ENCODE results near the gene SSBP4.
A peak's percentile ranks its signal among the peaks of the same experiment; 100 is the strongest.

Gene SSBP4

DNA sequence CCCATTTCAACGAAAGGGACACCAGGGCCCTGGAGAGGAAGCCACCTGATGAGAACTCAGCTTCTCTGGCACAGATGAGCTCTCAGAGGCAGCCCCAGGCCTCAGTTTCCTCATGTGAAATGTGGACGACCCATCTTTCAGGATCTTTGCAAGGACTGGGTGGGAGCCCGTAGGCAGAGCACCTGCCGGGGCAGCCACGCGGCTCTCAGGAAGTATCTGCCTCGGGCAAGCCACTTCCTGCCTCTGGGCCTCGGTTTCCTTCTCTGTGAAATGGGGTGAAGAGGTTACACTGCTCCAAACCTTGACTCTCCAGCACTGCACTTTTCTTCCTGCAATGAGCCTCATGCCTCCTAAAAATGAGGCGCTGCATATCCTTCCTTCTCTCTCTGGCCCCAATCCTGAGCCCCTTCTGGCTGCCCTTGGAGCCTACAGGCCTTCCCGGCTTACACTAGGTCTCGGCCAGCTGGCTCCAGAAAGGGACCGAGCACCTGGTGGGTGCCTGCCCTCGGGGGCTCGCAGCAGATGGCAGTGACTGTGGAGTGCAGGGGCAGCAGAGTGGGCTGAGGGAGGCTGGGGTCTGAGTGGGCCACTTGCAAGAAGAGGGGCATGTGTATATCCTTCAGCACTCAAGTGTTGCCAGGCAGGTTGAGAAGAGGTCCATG lies 3.5 kb downstream of the SSBP4 start:
- DNase-seq = no peak

DNA sequence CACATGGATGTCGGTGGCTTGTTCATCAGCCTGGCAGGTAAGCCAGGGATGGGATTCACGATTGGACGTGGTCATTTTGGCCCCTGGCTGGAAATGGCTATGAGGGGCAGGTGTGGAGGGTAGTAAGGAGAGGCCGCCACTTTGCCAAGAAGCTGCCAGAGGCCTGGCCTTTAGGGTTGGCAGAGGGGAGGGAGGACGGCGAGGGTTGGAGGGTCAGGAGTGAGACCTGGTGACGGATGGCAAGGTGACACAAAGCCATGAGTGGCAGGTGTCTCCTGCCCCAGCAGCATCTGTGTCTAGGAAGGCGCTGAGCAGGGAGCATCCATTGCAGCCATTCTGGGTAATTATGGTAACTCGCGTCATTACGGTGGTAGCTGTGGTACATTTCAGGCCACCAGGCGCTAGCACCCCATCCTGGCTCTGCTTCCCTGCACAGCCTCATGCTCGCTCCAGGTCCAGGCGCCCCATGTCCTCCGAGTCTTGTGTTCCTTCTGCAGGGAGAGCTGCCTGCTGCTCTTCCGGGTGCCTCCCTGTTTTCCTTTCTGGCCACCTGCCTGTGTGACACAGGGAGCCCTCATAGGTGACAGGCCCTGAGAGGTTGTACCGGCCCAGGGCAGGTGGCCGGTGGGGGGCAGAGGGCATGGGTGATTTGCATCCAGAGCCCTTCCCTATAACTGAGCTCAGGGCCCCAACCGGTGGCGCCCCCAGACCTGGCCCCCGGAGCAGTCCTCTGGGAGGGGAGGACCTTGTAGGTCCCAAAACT lies 4.2 kb downstream of the SSBP4 start:
- no peak for DNase-seq

DNA sequence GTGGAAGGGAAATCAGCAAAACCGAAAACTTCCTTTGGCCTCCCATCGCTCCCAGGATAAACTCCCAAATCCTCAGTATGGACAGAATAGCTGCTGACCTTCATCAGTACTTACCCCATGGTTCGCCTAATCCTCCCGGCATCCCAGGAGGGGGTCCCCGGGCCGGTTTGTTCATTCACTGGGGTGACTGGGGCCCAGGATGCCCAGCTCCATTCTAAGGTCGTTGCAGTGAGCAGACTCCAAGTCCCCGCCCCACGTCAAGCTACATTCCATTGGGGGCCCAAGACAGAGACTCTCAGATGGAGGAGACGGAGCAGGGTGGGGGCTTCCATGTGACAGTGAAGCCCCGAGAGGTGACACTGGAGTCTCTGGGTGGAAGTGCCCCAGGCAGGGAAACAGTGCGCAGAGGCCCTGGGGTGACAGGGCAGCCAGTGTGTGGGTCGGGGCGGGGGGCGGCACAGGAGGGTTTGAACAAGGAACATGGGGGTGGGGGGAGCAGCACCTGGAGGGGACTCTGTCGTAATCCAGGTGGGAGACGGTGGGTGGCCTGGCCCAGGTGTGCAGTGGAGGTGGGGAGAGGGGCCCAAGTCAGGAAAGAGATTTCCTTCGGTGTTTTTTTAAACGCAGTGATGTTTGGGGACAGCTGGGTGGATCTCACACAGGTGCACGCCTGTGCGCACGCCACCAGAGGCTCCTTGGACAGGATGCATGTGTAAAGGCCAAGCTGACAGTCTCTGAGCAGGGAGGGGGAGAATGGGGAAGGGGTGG lies 5.1 kb downstream of the SSBP4 start:
- DNase-seq = no peak

DNA sequence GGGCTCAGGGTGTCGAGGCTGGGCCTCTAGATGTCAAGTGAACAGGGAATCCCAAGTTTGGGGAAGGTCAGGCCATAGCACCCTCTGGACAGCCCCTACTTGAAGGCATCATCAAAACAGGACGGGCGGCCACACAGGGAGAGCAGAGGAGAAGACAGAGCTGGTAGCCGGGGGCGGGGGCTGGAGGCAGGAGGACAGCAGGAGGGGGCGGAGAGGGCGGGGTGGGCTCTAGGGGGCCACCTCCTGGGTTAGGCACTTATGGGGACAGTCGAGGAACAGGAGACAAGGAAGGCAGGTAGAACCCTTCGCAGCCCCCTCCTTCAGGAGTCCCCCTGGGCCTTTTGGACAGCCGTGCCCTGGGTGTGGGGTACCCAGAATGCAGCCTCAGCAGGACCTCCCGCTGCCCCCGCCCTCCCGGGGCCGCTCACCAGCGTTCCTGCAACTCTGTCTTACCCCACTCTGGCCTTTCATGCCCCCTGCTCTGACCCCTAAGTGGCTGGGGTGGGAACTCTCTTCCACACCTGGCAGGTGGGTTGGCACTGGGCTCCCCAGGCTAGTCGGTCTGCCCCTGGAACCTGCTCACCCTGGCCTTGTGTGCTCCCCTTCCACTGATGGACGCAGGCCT lies 5.8 kb downstream of the SSBP4 start:
- DNase-seq = no peak

DNA sequence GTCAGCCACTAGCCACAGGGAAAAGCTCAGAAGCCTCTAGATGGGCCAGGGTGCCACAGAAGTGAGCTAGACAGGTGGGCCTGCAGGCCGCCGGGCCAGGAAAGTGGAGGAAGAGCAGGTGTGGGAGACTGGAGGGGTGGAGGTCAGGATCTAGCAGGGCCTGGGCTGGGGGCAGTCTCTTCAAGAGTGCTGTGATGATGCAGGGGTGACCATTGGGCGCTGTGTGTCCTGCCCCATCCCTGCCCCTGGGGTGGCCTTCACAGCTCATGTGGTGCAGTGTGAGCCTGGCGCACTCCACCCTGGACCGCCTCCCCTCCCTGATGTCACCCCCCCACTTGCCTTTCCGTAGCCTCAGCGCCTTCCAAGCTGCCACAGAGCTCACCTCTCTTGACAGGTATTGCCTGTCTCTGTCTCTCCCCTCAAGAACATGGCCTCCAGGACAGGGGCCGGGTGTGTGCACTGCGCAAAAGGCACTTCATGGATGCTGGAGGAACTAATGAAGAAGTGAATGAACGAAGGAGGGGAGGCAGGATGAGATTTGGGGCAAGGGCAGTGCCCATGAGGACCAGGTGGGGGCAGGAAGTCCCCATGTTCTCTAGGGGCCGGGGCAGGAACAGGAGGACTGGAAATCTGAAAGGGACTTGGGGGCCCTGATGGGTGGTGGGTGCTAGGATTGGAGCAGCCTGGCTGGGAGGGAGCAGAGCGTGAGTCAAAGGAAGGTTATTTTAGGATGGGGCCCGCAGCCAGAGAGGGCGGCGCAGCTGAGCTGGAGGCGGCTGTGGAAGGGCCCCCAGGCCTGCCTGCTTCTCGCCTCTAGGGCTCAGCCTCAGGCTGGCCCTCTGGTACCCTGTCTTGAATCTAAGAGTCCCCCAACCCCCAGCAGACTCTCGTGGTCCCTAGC lies 6.6 kb downstream of the SSBP4 start:
- DNase-seq = no peak

DNA sequence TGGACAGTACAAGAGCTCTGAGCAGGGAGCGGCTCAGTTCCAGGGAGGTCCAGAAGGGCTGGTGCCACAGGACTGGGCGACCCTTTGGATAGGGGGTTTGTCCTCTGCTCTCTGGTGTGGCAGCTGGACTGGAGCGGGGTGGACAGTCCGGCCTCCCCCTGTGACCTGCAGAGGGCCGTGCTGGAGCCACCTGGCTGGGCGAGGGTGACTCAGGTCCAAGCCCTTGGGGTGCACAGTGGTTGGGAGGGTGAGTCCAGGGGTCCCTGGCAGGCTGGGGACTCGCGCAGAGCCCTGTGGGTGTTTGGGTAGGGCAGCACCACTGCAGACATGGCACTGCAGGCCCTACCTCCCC lies 7.2 kb downstream of the SSBP4 start:
- no peak for DNase-seq

DNA sequence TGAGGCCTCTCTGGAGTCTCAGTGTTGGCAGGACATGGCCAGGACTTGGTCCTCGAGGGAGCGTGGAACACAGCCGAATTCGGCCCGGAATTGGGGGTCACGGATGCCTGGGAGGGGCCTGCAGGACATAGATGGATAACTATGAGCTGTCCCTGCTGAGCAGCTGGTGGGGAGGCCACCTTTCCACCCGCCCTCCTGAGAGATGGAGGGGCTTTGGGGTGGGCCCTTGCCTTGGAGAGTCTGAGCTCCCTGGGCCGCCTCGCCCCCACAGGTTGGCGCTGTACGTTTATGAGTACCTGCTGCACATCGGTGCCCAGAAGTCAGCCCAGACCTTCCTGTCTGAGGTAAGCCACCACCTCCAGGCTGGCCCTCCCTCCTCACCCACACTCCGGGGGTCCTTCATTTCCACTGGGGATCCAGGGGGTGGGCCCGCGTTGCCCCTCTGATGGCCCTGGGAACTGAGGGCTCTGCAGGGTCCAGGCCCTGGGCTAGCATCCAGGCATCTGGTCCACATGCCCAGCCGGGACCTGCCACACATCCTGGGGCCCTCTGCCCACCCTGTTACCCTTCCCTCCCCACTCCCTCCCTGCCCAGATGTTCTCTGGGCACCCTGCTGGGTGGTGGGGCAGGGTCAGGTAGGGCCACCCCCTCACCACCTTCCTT lies 8.0 kb downstream of the SSBP4 start:
- no peak for DNase-seq

DNA sequence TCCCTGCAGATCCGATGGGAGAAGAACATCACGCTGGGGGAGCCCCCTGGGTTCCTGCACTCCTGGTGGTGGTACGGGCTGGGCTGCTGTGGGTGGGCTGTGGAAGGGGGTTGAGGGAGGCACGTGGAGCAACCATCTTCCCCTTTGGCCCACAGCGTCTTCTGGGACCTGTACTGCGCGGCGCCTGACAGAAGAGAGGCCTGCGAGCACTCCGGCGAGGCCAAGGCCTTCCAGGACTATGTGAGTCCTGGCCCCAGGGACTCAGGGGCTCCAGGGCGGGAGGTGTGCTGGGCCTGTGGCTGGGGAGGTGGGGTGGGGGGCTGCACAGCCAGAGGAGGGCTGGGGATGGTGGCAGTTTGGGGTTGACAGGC lies 8.5 kb downstream of the SSBP4 start:
- no peak for DNase-seq

DNA sequence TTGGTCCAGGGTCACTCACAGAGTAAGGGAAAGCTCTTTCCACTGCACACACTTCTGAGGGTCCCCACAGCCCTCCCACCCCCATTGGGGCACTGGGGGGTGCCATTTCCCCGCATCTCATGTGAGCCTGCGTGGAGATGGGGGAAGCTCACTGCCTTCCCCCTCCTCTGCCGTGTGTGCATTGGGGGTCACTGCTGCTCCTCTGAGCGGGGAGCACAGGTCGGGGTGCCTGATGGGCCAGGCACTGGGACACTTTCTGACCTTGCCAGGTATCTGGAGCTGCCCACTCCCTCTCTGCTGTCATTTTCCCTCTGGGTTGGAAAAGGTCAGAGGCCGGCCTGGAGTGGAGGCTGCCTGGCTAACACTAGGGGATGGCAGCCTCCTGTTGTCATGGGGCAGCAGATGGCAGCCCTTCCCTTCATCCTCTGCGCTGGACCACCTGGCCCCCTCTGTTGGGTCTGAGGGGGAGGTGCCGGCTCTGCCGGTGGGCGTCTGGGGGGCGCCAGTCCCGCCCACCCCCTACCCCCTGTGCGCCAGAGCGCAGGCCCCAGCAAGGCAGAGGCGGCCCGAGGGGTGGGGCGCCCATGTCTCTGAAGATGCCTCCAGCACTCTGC lies 9.1 kb downstream of the SSBP4 start:
- no peak for DNase-seq

DNA sequence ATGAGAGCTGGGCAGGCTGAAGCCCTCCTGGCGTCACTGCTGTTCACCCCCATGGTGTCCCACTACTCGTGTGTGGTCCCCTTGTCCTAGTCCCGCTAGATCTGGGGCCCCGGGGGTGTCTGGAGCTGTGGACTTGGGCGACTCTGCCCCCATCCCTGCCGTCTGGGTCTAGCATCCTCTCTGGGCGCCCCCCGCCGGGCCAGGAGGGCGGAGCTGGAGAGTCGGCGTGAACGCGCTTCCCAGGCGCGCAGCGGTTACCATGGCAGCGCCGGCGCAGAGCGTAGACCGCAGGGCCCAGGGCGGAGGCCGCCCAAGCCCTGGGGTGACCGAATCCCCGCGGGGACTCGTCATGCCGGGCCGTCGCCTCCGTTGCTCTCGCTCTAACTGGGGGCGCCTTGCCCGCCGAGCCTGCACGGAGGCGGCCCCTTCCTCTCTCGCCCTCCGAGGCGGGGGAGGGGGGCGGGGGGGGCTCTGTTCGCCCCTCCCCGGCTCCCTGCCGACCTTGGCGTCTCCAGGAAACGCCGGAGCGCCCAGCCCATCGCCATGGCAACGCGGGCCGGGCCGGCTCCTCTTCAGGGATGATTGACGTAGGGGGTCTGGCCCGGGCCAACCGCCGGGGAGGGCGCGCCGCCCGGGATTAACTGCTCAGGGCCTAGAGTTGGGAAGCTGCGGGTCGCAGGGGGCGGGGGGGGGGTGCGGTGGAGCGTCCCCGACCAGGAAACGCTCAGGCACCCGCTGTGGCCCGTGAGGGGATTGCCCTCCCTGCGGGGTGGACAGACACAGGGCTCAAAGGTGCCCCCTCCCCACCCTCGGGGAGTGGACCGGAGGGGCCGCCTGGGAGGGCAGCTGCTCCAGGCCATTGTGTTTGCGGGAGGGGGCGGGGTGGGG lies 9.8 kb downstream of the SSBP4 start:
- peak; percentile 65 to 73 for DNase-seq

DNA sequence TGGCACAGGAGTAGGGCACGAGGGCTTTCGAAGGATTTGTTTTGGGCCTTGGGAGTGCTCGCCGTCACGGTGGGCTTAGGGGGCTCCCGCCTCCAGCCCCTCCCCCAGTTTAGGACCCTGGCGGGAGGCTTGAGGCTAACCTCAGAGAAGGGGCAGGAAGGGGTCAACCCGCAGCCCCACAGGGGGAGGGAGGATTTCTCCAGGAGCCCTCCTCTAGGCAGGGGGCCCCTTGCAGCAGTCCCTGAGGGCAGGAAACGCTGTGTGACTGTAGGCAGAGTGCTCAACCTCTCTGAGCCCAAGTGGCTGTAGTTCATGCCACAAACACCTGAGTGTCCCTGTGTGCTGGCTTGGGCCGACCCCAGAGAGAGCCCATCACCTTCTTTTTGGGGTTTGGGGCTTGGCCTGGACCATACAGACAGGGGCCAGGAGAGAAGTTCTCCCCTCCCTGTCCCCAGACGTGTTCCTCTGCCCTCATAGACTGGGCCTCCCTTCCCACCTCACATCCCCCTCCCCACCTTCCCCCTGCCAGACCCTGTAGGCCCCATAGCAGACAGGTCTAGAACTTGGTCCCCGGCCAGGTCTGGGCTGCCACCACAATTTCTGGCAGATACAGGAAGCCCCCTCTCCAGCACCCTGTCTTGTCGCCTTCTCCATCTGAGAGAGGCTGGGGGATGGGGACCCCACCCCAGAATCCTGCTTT lies 10.7 kb downstream of the SSBP4 start:
- DNase-seq = no peak

DNA sequence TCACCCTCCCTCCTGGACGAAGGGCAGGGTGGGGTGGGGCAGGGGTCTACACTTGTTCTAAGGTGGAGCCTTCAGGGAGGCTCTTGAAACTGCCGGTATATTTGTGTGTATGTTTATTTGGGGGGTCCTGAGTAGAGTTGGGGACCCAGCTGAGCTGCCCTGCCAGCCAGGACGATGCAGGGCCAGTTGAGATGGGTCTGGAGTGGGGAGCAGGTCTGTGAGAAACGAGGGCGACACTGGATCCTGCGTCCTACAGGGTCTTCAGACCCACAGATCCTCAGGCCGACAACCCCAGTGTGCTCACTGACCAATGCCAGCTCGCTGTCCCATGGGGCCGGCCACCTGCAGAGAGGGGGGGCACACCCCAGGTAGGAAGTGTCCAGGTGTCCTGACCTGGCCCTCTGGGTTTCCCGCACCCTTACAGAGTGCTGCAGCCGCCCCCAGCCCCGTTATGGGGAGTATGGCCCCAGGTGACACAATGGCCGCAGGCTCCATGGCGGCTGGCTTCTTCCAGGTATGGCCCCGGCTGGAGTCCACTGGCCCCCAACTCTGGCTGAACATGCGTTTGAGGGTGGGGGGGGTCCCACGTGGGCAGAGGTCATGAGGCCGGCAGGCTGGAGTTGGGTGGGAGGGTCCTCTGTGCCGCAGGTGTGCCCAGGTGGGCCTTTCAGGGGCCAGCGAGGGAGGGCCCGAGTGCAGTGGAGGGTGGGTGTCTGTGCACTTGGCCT lies 11.4 kb downstream of the SSBP4 start:
- DNase-seq = no peak

DNA sequence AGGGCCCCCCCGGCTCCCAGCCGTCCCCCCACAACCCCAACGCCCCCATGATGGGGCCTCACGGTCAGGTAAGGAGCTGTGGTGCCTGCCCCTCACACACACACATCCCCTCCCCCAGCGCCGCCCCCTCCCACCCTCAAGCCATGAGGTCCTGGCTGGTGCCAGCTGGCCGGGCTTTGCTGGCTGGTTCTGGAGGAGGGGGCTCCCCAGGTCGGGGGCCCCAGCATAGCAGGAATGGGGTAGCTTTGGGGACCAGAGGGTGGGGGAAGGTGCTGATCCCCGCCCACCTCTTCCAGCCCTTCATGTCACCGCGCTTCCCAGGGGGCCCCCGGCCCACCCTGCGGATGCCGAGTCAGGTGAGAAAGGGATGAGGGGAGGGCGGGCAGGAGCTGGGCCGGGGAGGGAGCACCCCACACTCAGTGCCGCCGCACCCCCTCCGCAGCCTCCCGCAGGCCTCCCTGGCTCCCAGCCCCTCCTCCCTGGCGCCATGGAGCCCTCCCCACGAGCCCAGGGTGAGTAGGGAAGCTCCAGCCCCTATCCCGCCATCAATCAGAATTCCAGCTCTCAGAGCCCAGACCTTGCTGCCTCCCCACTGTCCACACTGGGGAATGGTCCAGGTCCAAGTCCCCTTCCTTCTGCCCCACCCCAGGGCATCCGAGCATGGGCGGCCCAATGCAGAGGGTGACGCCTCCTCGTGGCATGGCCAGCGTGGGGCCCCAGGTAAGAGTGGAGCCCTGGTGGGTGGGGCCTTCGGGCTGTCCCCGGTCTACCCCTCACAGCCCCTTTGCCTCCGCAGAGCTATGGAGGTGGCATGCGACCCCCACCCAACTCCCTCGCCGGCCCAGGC lies 12.4 kb downstream of the SSBP4 start:
- DNase-seq = no peak

DNA sequence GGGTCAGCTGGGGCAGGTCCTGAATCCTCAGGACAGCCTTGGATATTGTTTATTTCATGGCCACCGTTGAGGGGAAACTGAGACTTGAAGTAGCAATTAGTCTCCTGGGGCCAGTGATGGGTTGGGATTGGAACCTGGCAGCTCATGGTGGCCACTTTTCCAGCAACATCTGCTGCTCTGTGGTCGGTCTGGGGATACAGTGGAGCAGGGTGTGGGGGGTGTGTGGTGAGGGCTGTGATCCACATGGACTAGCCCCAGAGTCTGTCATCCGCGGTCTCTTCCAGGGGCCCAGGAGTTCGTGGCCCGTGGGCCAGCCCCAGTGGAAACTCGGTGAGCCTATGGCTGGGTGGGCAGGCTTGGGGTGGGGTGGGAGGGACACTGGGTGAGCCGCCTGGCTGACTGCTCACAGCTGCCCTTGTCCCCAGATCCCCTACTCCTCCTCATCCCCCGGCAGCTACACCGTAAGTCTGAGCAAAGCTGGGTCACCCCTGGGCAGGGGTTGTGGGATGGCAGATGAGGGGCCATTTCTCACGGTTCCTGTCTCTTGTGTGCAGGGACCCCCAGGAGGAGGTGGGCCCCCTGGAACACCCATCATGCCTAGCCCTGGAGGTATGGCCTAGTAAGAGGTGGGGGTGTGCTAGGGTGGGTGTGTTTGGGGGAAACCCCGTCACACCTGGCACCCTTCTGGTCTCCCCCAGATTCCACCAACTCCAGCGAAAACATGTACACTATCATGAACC lies 13.2 kb downstream of the SSBP4 start:
- no peak for DNase-seq

DNA sequence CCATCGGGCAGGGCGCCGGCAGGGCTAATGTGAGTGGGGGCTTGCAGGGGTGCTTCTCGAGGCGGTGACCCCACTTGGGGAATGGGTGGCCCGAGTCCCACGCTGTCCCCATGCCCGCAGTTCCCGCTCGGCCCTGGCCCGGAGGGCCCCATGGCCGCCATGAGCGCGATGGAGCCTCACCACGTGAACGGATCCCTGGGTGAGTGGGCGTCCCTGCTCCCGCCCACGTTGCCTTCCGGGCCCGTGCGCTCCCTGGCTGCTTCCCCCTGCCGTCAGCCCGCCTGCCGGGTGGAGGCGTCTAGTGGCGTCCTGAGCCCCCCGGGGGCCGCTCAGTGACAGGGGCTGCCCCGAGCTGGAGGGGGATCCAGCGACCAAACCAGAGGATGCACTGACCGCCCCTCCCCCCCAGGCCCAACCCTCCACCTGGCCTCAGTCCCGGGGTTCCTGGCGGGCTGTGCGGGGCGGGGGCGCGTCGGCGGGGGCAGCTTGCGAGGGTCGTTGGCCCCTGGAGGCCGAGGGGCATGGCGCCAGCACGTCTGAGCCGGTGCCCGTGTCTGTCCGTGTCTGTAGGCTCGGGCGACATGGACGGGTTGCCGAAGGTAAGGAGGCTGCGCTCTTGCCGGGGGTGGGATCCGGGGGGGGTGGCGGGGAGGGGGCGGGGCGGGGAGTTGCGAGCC lies 14.0 kb downstream of the SSBP4 start:
- peak in 1 of 2 experiments; percentile 75 for DNase-seq

DNA sequence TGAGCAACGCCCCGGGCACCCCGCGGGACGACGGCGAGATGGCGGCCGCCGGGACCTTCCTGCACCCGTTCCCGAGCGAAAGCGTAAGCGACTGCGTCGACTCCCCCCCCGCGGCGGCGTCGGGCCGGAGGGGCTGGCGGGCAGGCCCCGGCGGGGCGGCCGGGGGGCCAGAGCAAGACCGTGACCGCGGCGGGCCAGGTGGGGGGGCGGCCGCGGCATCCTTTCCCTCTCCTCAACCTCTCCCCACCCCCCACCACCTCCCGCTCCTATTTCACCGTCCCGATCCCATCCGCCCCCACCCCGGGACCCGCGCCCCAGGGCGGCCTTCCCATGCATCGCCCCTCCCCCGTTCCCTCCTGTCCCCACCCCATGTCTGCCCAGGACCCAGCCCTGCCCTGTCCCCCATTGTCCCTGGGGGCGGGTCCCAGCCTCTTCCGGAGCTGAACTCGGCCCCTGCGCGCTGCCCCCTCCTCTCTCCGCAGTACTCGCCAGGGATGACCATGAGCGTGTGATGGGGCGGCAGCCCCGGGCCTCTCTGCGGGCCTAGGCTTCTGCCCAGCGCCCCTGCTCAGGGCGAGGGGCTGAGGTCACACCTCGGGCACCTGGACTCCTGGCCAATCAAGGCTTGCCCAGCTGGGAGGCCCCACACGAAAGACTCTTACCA lies 14.7 kb downstream of the SSBP4 start:
- no peak for DNase-seq
